Gastroesophageal sphincter (tissue), 2 donors: Measurements from ENCODE around the gene AQP10.
A peak's percentile ranks its signal among the peaks of the same experiment; 100 is the strongest.

Experiments used
- EP300 ChIP-seq: sonication (generic); formaldehyde crosslinking; IDR thresholded peaks from one replicate; pipeline ENCODE4 v1.6.1; 2017; ENCODE audit warnings: antibody characterized with exemption, mild to moderate bottlenecking
- POLR2A ChIP-seq, 2 donors: fragments of 450-650 bp; IDR thresholded peaks; one replicate each; pipeline ENCODE4 v1.6.1; 2017; ENCODE audit warnings: antibody characterized with exemption in 2 of 2, mild to moderate bottlenecking in 2 of 2, moderate library complexity in 1 of 2

DNA sequence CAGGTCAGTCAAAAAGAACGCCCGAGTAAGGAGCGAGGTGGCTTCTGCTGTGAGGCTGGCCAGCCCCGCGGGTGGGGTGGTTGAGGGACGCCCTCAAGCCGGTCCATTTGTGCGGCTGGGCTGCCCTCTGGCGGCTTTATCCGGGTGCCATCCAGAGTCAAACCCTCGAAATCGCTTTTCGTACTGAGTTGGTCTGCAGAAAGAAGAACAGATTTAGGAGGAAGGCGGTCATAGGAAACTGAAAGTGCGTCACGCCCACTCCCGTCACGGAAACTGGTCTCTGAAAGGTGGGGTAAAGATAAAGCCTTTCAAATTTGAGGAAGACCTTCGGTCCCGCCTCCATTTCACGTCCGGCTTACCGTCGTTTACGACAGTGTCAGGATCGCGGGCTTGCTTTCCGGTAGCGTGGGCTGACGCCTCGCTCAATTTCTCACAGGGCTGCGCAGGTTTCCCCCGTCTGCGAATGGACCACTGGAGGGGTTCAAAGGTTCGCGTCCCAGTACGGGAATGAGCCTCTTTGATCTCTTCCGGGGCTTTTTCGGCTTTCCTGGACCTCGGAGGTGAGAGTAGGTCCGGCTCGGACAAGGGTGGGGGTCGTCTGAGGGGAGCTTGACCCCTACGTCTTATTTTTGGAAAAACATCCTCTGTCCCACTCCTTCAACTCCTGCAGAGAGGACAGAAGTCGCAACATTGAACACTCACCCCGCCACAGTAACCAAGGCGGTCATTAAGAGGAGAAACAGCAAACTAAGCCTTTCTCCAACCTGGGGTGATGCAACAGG lies 48.5 kb upstream of the AQP10 start, which contains the start of gene HAX1:
- TF ChIP-seq EP300 (no peak), POLR2A (IDR thresholded peaks at IDR 0.05) (peak; percentile 34 to 66)
